B cell (primary cell): ENCODE data around the gene MED26.

ENCODE experiments used
- EZH2 ChIP-seq: IDR thresholded peaks from 2 replicates; pipeline ENCODE4 v1.6.1; 2012; ENCODE audit warnings: borderline replicate concordance, low read depth, mild to moderate bottlenecking, moderate library complexity, low read length; ENCODE audit not compliant: insufficient read depth, poor library complexity, severe bottlenecking
- TF ChIP-seq, protein P1 (sequence below): fragments of 200-600 bp; IDR thresholded peaks from one replicate; pipeline ENCODE4 v1.8.0; 2022; ENCODE audit warnings: antibody characterized with exemption, mild to moderate bottlenecking

DNA sequence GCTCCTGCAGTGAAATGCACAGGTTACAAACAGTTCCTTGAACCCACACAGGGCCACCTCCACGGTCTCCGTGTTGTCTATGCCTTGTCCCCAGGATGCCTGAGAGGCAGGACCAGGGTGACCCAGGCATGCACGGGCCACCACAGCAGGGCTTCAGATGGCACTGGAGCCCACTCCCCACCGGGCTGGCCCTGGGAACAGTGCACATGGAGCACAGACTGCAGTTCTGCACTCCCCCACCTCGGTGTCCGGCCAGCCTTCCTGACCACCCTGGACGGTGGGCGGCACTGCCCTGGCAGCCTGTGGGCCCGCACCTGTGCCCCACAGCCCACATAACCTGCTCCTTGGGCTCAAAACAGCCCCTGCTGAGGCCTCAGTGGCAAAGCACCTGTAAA lies 41.5 kb downstream of the MED26 start:
- TF ChIP-seq EZH2 = no peak
- TF ChIP-seq, protein P1, sequence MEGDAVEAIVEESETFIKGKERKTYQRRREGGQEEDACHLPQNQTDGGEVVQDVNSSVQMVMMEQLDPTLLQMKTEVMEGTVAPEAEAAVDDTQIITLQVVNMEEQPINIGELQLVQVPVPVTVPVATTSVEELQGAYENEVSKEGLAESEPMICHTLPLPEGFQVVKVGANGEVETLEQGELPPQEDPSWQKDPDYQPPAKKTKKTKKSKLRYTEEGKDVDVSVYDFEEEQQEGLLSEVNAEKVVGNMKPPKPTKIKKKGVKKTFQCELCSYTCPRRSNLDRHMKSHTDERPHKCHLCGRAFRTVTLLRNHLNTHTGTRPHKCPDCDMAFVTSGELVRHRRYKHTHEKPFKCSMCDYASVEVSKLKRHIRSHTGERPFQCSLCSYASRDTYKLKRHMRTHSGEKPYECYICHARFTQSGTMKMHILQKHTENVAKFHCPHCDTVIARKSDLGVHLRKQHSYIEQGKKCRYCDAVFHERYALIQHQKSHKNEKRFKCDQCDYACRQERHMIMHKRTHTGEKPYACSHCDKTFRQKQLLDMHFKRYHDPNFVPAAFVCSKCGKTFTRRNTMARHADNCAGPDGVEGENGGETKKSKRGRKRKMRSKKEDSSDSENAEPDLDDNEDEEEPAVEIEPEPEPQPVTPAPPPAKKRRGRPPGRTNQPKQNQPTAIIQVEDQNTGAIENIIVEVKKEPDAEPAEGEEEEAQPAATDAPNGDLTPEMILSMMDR = no peak
